ENCODE results near the gene SYNGAP1.
A peak's percentile ranks its signal among the peaks of the same experiment; 100 is the strongest.

SYNGAP1 gene

DNA sequence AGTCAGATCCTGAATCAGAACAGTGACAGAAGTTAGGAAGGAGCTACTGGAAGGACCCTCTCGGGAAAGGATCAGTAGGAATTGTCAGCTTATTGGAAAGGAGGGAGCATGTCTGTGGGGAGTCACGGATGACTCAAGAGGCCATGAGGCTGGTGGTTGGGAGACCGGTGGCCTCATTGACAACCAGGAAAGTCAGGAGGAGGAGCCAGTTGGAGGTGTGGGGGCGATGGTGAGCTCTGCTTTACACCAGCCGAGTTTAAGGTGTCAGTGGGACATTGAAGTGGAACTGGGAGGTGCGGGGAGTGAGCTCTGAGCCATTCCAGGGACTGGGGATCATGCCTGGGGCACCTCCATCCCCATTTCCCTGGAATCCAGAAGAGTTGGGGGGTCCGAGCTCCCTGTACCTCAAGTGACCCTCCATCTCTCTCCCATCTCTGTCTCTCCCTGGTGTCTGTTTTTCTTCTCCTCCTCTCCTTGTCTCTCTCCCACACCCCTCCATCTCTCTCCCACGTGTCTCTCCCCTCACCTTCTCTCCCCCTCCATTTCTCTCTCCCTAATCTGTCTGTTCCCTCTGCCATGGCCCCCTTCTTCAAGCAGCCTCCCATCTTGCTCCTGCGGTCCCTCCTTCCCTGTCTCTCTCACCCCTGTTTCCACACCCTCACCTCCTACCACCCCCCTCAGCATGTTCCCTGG lies 20.2 kb downstream of the SYNGAP1 start:
- no peak for DNase-seq (ENCODE audit: low read depth)

DNA sequence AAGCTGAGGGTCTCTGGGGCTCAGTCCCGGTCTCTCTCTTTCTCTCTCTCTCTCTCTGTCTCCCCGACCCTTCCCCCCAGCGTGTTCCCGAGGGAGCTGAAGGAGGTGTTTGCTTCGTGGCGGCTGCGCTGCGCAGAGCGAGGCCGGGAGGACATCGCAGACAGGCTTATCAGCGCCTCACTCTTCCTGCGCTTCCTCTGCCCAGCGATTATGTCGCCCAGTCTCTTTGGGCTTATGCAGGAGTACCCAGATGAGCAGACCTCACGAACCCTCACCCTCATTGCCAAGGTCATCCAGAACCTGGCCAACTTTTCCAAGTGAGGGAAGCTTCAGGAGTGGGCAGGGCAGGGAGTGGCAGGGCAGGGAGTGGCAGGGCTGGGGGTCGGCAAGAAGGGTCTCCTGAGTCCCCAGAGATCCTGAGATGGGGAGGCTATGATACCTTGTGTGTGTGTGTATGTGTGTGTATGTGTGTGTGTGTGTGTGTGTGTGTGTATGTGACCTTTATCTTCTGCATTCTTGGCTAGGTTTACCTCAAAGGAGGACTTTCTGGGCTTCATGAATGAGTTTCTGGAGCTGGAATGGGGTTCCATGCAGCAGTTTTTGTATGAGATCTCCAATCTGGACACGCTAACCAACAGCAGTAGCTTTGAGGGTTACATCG lies 20.9 kb downstream of the SYNGAP1 start:
- DNase-seq (ENCODE audit: low read depth) = no peak

DNA sequence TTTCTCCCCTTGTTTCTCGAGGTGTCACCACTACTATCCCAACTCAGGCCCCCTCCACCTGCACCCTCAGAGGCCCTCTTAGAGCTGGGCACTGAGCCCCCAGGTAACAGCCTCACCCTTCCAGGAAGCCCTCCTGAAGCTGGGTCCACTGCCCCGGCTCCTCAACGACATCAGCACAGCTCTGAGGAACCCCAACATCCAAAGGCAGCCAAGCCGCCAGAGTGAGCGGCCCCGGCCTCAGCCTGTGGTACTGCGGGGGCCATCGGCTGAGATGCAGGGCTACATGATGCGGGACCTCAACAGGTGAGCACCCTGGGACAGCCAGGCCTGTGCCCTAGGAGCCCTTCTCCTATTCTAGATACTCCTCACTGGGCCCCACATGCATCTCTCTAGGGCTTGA lies 21.6 kb downstream of the SYNGAP1 start:
- DNase-seq (ENCODE audit: low read depth) = no peak

- DNase-seq (ENCODE audit: low read depth) = no peak
Measured at GRCh38 chr6:33442283-33442682, 22.4 kb downstream of the SYNGAP1 start.

DNA sequence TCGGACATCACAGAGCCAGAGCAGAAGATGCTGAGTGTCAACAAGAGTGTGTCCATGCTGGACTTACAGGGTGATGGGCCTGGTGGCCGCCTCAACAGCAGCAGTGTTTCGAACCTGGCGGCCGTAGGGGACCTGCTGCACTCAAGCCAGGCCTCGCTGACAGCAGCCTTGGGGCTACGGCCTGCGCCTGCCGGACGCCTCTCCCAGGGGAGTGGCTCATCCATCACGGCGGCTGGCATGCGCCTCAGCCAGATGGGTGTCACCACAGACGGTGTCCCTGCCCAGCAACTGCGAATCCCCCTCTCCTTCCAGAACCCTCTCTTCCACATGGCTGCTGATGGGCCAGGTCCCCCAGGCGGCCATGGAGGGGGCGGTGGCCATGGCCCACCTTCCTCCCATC lies 23.2 kb downstream of the SYNGAP1 start:
- DNase-seq (ENCODE audit: low read depth) = no peak

DNA sequence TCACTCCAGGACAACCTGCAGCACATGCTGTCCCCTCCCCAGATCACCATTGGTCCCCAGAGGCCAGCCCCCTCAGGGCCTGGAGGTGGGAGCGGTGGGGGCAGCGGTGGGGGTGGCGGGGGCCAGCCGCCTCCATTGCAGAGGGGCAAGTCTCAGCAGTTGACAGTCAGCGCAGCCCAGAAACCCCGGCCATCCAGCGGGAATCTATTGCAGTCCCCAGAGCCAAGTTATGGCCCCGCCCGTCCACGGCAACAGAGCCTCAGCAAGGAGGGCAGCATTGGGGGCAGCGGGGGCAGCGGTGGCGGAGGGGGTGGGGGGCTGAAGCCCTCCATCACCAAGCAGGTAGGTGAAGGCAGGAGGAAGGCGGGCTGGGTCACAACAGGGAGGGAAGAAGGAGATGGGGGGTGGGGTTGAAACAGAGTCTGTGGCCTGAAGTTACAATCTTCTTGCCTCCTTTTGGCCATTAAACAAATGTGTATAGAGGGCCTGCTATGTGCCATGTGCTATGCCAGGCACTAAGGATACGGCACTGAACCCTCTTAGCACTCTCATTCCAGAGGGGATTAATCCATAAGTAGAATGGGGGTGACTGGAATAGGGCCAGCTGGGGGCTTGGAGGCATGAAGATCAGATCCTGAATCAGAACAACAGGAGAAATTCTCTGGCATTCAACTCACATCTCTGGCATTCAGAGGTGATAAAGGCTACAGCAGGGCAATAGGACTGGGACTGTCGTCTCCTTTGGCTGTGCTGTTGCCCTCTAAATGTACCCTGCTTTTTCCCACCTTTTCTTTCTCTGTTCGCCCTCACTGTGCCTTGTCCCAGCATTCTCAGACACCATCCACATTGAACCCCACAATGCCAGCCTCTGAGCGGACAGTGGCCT lies 24.0 kb downstream of the SYNGAP1 start:
- DNase-seq (ENCODE audit: low read depth) = no peak

DNA sequence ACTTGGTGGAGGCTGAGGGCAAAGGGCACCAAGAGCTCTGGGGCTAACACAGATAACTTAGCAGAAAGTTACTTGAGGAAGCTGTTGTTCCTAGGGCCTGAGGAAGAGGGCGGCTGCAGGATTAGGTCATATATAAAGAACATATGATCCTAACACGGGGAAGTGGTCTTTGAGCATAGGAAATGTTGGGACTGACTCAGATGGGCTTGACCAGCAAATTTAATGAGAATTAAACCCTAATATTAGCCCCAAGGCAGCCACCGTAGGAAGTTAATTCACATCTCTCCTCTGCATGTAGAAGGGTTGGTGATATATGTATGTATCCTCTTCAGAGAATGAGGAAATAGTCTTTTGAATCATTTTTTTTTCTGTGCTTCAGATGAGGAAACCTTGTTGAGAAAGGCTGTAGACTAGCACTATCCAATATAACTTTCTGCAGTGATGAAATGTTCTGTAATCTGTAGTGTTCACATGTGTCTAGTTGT lies 25.3 kb downstream of the SYNGAP1 start:
- no peak for DNase-seq (ENCODE audit: low read depth)

- DNase-seq (ENCODE audit: low read depth) = no peak
Measured at GRCh38 chr6:33446356-33446755, 26.5 kb downstream of the SYNGAP1 start.

DNA sequence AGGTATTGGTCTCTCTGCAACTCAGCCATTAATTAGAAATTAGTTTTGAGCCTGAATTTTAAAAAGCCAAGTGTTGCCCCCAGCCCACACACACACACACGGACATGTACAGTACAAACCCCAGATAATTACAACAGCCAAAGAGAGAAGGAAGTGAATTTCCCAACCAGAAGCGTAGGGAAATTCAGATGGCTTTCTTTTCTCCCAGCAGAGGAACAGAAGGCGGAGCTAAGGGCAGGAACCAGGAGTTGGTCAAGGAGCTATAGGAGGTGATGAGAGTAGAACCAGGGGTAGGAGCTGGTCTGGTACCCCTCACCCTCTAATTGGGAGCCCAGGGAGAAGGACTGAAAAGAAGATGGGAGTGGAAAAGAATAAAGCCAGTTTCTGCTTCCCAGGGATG lies 30.6 kb downstream of the SYNGAP1 start:
- no peak for DNase-seq (ENCODE audit: low read depth)

GRCh38 chr6:33451606-33452005 lies 31.7 kb downstream of the SYNGAP1 start:
- no peak for DNase-seq (ENCODE audit: low read depth)

GRCh38 chr6:33452496-33452895 lies 32.6 kb downstream of the SYNGAP1 start:
- no peak for DNase-seq (ENCODE audit: low read depth)

DNA sequence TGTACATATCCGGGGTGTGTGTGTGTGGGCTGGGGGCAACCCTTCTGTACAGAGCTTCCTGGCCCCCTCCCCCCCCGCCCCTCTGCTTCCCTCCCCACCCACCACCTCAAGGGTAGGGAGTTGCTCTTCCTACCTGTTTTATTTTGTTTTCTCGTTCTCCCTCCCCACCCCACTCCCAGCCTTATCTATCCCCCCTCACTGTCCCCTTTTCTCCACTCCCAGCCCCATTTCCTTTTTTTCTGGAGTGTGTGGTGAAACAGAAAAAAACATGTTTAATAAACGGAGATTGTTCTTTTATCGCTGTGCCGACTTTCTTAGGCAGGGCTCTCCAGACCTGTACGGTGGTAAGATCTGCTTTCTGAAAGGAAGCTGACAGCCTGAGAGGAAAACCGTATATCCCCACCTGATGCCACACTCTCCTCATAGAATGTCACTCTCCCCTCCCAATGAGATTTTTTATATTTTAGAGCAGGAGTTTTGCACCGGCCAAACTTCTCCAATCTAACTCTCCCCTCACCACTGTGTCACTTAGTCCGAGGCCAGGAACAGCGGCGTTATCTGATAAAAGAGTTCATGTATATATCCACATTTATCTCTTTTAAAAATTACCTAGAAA lies 33.6 kb downstream of the SYNGAP1 start:
- no peak for DNase-seq (ENCODE audit: low read depth)

DNA sequence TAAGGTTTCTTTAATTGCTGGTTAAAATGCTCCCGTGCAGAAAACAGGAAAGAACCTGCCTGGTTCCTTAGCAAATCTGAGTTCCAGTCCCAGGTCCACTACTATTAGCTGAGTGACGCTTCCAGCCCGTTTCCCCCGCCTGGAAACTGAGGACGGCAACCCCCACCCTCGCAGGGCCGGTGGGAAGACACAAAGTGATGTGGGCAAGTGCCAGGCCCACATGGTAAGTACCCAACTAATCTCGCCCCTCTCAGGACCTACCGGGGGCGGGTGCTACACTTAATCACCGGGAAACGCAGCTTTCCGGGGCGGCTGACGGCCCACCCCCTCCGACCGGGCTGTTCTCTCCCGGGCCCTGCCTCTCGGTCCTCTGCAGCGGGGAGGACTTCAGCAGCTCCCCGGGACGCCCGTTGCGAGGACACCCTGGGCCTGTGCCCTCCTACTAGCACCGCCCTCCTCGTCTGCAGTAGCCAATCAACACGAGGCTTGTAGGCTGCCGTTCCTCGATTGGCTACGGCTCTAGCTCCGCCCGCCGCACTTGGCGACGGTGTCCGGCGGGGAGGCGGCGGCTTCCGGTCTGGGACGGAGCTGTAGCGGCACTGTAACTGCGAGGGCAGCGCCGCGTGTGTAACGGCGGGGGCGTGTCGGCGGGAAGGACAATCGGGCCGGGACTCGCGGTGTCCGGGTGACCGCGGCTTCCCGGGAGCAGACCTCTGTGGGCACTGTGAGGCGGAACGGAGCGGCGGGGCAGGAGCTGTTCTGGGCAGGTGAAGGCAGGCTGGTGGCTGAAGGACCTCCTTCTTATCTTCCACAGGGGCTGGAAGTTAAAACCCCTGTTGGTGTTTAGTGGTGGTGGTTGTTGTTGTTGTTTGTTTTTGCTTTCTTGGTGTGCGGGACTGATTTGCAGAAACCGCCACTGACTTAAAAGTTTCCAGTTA lies 34.4 kb downstream of the SYNGAP1 start, which contains the start of gene ZBTB9:
ZBTB9 (plus strand) TSS at position 568 of the 938 bp plus-strand sequence. CDS start 525 bp downstream, outside the sequence.
- DNase-seq (ENCODE audit: low read depth) = peak; percentile 83

DNA sequence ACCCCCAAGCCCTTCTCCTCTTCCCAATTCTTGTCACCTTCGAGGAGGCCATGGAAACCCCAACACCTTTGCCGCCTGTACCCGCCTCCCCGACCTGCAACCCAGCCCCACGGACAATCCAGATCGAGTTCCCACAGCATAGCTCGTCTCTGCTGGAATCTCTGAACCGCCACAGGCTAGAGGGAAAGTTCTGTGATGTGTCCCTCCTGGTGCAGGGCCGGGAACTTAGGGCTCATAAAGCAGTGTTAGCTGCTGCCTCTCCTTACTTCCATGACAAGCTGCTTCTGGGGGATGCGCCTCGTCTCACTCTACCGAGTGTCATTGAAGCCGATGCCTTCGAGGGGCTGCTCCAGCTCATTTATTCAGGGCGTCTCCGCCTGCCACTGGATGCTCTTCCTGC lies 35.2 kb downstream of the SYNGAP1 start:
- no peak for DNase-seq (ENCODE audit: low read depth)

DNA sequence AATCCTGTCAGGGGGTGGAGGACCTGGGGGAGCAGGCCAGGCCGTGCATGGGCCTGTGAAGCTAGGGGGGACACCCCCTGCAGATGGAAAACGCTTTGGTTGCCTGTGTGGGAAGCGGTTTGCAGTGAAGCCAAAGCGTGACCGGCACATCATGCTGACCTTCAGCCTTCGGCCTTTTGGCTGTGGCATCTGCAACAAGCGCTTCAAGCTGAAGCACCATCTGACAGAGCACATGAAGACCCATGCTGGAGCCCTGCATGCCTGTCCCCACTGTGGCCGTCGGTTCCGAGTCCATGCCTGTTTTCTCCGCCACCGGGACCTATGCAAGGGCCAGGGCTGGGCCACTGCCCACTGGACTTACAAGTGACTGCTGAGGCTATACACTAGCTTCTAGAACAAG lies 36.3 kb downstream of the SYNGAP1 start:
- no peak for DNase-seq (ENCODE audit: low read depth)

- no peak for DNase-seq (ENCODE audit: low read depth)
Measured at GRCh38 chr6:33458676-33459075, 38.8 kb downstream of the SYNGAP1 start.

DNA sequence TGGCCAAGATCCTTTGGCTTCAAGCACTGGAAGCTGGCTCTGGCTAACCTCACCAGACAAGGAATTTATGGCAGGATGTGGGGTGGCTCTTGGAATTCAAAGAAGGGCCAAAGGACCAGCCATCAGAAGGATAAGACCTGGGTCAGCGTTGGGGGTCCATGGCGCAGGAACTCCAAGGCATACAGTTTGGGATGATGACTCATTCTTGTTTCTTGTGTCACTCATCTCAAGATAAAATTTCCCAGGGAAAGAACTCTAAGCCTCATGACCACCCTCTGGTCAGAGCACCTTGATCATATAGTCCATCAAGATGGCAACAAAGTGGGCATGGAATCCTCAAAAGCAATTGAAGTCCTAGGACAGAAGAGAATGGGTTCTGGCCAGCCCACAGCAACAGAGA lies 39.4 kb downstream of the SYNGAP1 start:
- no peak for DNase-seq (ENCODE audit: low read depth)

DNA sequence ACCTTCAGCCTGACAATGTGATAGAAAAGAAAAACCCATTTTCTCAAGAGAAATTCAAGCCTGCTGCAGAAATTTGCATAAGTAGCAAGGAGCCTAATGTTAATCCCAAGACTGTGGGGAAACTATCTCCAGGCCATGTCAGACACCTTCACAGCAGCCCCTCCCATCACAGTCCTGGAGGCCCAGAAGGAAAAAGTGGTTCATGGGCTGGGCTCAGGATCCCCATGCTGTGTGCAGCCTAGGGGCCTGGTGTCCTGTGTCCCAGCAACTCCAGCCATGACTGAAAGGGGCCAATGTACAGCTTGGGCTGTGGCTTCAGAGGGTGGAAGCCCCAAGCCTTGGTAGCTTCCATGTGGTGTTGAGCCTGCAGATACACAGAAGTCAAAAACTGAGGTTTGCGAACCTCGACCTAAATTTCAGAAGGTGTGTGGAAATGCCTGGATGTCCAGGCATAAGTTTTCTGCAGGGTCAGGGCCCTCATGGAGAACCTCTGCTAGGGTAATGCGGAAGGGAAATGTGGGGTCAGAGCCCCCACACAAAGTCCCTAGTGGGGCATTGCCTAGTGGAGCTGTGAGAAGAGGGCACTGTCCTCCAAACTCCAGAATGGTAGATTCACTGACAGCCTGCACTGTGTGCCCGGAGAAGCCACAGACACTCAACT lies 46.3 kb downstream of the SYNGAP1 start:
- DNase-seq (ENCODE audit: low read depth) = no peak

GRCh38 chr6:33467091-33467490 lies 47.2 kb downstream of the SYNGAP1 start:
- no peak for DNase-seq (ENCODE audit: low read depth)

DNA sequence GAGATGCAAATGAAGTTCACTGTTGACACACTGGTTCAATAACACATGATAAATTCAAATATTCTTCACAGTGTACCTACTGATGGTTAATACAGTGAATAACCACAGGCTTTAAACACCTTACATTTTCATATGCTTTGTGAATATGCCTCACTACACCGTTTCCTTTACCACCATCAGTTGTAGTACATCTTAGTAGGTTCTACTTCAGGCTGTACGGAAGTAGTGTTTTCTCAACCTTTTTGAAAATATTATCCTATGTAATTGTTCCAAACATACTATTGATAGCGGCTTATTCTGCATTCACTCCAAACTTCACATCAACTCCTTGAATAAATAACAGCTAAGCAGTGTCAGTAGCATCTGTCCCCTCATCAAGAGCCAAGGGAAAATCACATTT lies 49.8 kb downstream of the SYNGAP1 start:
- no peak for DNase-seq (ENCODE audit: low read depth)

- DNase-seq (ENCODE audit: low read depth) = no peak
Measured at GRCh38 chr6:33477864-33478263, 58.0 kb downstream of the SYNGAP1 start.
